GM23338 (cell line): ENCODE results near the gene ANKRD53. TPM values are rescaled to one million over a fixed set of nuclear protein-coding genes. Genes with fewer than 3 reads are reported as not detected.

Source experiments
- ATAC-seq: fragments of 200-7000 bp; cut with Tn5 transposase; 3 replicates; pipeline ENCODE4 v1.9.1; 2020
- DNase-seq: peaks from one replicate; pipeline ENCODE4 v3.0.0-alpha.2; 2015; ENCODE audit warnings: low spot score
- H2AFZ ChIP-seq: fragments of 200-600 bp; sonication (generic); 2 replicates; pipeline ENCODE4 v1.8.0; 2016; ENCODE audit warnings: antibody characterized with exemption, mild to moderate bottlenecking, moderate library complexity
- H3F3A ChIP-seq: fragments of 200-600 bp; sonication (generic); replicated peaks from 2 replicates; pipeline ENCODE4 v1.8.0; 2017; ENCODE audit warnings: antibody characterized with exemption, mixed run types, low read depth
- H3K27ac ChIP-seq: fragments of 200-600 bp; sonication (generic); 2 replicates; pipeline ENCODE4 v1.6.1; 2016; ENCODE audit warnings: low read depth
- H3K27me3 ChIP-seq: fragments of 200-600 bp; sonication (generic); 2 replicates; pipeline ENCODE4 v1.8.0; 2016; ENCODE audit warnings: mild to moderate bottlenecking, mixed run types, moderate library complexity; ENCODE audit not compliant: insufficient read depth
- H3K36me3 ChIP-seq: fragments of 200-600 bp; sonication (generic); 2 replicates; pipeline ENCODE4 v1.8.0; 2016; ENCODE audit warnings: mild to moderate bottlenecking; ENCODE audit not compliant: insufficient read depth
- H3K4me1 ChIP-seq: fragments of 200-600 bp; sonication (generic); 2 replicates; pipeline ENCODE4 v1.8.0; 2016; ENCODE audit warnings: mild to moderate bottlenecking, moderate library complexity; ENCODE audit not compliant: insufficient read depth
- H3K4me2 ChIP-seq: fragments of 200-600 bp; sonication (generic); 2 replicates; pipeline ENCODE4 v1.7.1; 2017; ENCODE audit warnings: mixed run types
- H3K4me3 ChIP-seq: fragments of 200-600 bp; sonication (generic); 2 replicates; pipeline ENCODE4 v1.6.1; 2016; ENCODE audit warnings: mixed run types
- H3K79me2 ChIP-seq: fragments of 200-600 bp; sonication (generic); replicated peaks from 2 replicates; pipeline ENCODE4 v1.8.0; 2017; ENCODE audit warnings: mild to moderate bottlenecking; ENCODE audit not compliant: insufficient read depth
- H3K9me2 ChIP-seq: fragments of 200-600 bp; sonication (generic); 2 replicates; pipeline ENCODE4 v1.8.0; 2017; ENCODE audit not compliant: insufficient read depth
- H4K20me1 ChIP-seq: fragments of 200-600 bp; sonication (generic); replicated peaks from 2 replicates; pipeline ENCODE4 v1.8.0; 2017; ENCODE audit warnings: mild to moderate bottlenecking; ENCODE audit not compliant: insufficient read depth
- H3K27ac Mint-ChIP-seq: 2 replicates; pipeline ENCODE4 v1.8.0; 2020; ENCODE audit warnings: inconsistent platforms, mild to moderate bottlenecking, moderate library complexity, mixed read lengths
- H3K27me3 Mint-ChIP-seq: 3 replicates; pipeline ENCODE4 v1.8.0; 2022; ENCODE audit warnings: low read depth, mild to moderate bottlenecking, moderate library complexity, mixed read lengths, inconsistent platforms; ENCODE audit not compliant: insufficient read depth, poor library complexity
- H3K36me3 Mint-ChIP-seq: 3 replicates; pipeline ENCODE4 v1.8.0; 2021; ENCODE audit warnings: low read depth, mild to moderate bottlenecking, inconsistent platforms, moderate library complexity, mixed read lengths
- H3K4me1 Mint-ChIP-seq: 3 replicates; pipeline ENCODE4 v1.8.0; 2020; ENCODE audit warnings: mild to moderate bottlenecking, inconsistent platforms, mixed read lengths
- H3K4me3 Mint-ChIP-seq: 3 replicates; pipeline ENCODE4 v1.8.0; 2021; ENCODE audit warnings: moderate library complexity, mild to moderate bottlenecking, inconsistent platforms, mixed read lengths
- H3K9me3 Mint-ChIP-seq: 3 replicates; pipeline ENCODE4 v1.8.0; 2020; ENCODE audit warnings: moderate library complexity, mild to moderate bottlenecking, inconsistent platforms, mixed read lengths
- CREB1 ChIP-seq: fragments of 250-450 bp; sonication (Bioruptor Pico); IDR thresholded peaks from 2 replicates; pipeline ENCODE4 v1.5.0; 2020; ENCODE audit warnings: low read depth, mild to moderate bottlenecking, moderate library complexity
- JUNB ChIP-seq: IDR thresholded peaks from one replicate; pipeline ENCODE4 v1.6.1; 2016; ENCODE audit warnings: antibody characterized with exemption; ENCODE audit not compliant: unreplicated experiment
- NANOG ChIP-seq: IDR thresholded peaks from 2 replicates; pipeline ENCODE4 v1.6.1; 2016; ENCODE audit warnings: antibody characterized with exemption, borderline replicate concordance
- POLR2AphosphoS5 ChIP-seq: IDR thresholded peaks from 2 replicates; pipeline ENCODE4 v1.6.1; 2016; ENCODE audit warnings: antibody characterized with exemption, low read depth
- ZNF114 ChIP-seq: fragments of 250-450 bp; sonication (Bioruptor Pico); IDR thresholded peaks from 2 replicates; pipeline ENCODE4 v1.5.0; 2020; ENCODE audit warnings: mild to moderate bottlenecking, moderate library complexity
- ZNF331 ChIP-seq: fragments of 250-450 bp; sonication (Bioruptor Pico); IDR thresholded peaks from 2 replicates; pipeline ENCODE4 v1.5.0; 2020; ENCODE audit warnings: low read depth, mild to moderate bottlenecking, moderate library complexity
- polyA plus RNA-seq: library from polyadenylated mRNA; unstranded; fragments of >200 nt; fragmentation: Nextera tagmentation; extraction: Ambion mirVana; gene quantifications from 2 replicates; pipeline ENCODE4 v1.2.1, GENCODE V29; 2016
- total RNA-seq: library from RNA; depleted of rRNA; stranded (reverse); fragments of >200 nt; shearing (Covaris generic); gene quantifications from 2 replicates; pipeline ENCODE4 v1.2.3, GENCODE V29; 2014
- TF ChIP-seq, protein P1 (sequence below): fragments of 250-450 bp; sonication (Bioruptor Pico); IDR thresholded peaks from 2 replicates; pipeline ENCODE4 v1.5.0; 2020; ENCODE audit warnings: mild to moderate bottlenecking, moderate library complexity
- TF ChIP-seq, protein P2 (sequence below): IDR thresholded peaks from 2 replicates; pipeline ENCODE4 v1.6.1; 2016; ENCODE audit warnings: antibody characterized with exemption

The ANKRD53 gene
- total and polyA plus RNA-seq, 2 experiments from 2014 or later = 0.32 to 0.73 TPM

DNA sequence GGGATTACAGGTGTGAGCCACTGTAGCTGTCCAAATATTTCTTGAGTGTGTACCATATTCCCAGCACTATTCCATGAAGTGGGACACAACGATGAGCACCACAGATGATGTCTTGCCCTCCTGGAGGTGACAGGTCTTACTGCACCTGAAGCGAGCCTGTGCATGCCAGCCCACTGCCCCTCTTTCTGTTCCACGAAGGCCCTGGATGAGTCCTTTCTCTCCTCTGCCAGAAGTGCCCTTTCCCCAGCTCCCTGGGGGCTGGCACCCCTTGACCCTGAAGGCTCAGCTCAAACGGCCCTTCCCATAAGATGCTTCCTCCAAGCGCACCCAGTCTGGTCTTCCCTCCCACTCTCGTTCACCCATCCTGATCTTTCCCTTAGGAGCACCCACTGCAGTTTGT, 37.2 kb upstream of the ANKRD53 start:
- no peak overlapping the region for H3K27ac Mint-ChIP-seq
- H3K4me3 Mint-ChIP-seq = no peak overlapping the region
- H3K36me3 ChIP-seq = no peaks in the 10 kb centered on the region
- TF ChIP-seq NANOG (no peak), JUNB (no peak), CREB1 (CRISPR knock-in tag) (no peak), ZNF331 (no peak), POLR2AphosphoS5 (no peak), ZNF114 (no peak)
- TF ChIP-seq, protein P1, sequence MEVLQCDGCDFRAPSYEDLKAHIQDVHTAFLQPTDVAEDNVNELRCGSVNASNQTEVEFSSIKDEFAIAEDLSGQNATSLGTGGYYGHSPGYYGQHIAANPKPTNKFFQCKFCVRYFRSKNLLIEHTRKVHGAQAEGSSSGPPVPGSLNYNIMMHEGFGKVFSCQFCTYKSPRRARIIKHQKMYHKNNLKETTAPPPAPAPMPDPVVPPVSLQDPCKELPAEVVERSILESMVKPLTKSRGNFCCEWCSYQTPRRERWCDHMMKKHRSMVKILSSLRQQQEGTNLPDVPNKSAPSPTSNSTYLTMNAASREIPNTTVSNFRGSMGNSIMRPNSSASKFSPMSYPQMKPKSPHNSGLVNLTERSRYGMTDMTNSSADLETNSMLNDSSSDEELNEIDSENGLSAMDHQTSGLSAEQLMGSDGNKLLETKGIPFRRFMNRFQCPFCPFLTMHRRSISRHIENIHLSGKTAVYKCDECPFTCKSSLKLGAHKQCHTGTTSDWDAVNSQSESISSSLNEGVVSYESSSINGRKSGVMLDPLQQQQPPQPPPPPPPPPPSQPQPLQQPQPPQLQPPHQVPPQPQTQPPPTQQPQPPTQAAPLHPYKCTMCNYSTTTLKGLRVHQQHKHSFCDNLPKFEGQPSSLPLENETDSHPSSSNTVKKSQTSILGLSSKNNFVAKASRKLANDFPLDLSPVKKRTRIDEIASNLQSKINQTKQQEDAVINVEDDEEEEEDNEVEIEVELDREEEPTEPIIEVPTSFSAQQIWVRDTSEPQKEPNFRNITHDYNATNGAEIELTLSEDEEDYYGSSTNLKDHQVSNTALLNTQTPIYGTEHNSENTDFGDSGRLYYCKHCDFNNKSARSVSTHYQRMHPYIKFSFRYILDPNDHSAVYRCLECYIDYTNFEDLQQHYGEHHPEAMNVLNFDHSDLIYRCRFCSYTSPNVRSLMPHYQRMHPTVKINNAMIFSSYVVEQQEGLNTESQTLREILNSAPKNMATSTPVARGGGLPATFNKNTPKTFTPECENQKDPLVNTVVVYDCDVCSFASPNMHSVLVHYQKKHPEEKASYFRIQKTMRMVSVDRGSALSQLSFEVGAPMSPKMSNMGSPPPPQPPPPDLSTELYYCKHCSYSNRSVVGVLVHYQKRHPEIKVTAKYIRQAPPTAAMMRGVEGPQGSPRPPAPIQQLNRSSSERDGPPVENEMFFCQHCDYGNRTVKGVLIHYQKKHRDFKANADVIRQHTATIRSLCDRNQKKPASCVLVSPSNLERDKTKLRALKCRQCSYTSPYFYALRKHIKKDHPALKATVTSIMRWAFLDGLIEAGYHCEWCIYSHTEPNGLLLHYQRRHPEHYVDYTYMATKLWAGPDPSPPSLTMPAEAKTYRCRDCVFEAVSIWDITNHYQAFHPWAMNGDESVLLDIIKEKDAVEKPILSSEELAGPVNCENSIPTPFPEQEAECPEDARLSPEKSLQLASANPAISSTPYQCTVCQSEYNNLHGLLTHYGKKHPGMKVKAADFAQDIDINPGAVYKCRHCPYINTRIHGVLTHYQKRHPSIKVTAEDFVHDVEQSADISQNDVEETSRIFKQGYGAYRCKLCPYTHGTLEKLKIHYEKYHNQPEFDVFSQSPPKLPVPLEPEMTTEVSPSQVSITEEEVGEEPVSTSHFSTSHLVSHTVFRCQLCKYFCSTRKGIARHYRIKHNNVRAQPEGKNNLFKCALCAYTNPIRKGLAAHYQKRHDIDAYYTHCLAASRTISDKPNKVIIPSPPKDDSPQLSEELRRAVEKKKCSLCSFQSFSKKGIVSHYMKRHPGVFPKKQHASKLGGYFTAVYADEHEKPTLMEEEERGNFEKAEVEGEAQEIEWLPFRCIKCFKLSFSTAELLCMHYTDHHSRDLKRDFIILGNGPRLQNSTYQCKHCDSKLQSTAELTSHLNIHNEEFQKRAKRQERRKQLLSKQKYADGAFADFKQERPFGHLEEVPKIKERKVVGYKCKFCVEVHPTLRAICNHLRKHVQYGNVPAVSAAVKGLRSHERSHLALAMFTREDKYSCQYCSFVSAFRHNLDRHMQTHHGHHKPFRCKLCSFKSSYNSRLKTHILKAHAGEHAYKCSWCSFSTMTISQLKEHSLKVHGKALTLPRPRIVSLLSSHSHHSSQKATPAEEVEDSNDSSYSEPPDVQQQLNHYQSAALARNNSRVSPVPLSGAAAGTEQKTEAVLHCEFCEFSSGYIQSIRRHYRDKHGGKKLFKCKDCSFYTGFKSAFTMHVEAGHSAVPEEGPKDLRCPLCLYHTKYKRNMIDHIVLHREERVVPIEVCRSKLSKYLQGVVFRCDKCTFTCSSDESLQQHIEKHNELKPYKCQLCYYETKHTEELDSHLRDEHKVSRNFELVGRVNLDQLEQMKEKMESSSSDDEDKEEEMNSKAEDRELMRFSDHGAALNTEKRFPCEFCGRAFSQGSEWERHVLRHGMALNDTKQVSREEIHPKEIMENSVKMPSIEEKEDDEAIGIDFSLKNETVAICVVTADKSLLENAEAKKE (CRISPR knock-in tag) = no peak
- TF ChIP-seq, protein P2, sequence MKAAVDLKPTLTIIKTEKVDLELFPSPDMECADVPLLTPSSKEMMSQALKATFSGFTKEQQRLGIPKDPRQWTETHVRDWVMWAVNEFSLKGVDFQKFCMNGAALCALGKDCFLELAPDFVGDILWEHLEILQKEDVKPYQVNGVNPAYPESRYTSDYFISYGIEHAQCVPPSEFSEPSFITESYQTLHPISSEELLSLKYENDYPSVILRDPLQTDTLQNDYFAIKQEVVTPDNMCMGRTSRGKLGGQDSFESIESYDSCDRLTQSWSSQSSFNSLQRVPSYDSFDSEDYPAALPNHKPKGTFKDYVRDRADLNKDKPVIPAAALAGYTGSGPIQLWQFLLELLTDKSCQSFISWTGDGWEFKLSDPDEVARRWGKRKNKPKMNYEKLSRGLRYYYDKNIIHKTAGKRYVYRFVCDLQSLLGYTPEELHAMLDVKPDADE = no peak
- no peaks in the 10 kb centered on the region for H3K9me2 ChIP-seq
- no peak overlapping the region for H3K27ac ChIP-seq
- H3K4me3 ChIP-seq = no peak overlapping the region
- H3K36me3 Mint-ChIP-seq = no peaks in the 10 kb centered on the region
- H3K9me3 Mint-ChIP-seq = no peaks in the 10 kb centered on the region
- H2AFZ ChIP-seq = no peak overlapping the region
- DNase-seq (no peak), ATAC-seq (no peak)
- H3K27me3 Mint-ChIP-seq = peaks cover 62% of the 10 kb centered on the region
- no peak overlapping the region for H3K4me2 ChIP-seq
- no peaks in the 10 kb centered on the region for H4K20me1 ChIP-seq
- H3K4me1 ChIP-seq = peaks cover 21% of the 10 kb centered on the region
- no peaks in the 10 kb centered on the region for H3K79me2 ChIP-seq
- no peaks in the 10 kb centered on the region for H3F3A ChIP-seq
- peaks cover 72% of the 10 kb centered on the region for H3K27me3 ChIP-seq
- peaks cover 38% of the 10 kb centered on the region for H3K4me1 Mint-ChIP-seq
